SK-N-SH treated with all-trans-retinoic acid at 6 μM for 48 hours (cell line): ENCODE results near the gene CLDN12.
A peak's percentile ranks its signal among the peaks of the same experiment; 100 is the strongest.

Experiments
- ATAC-seq: fragments of 200-7000 bp; cut with Tn5 transposase; 3 replicates; pipeline ENCODE4 v1.9.1; 2020; ENCODE audit warnings: mild to moderate bottlenecking, moderate library complexity
- BACH2 ChIP-seq: fragments of 250-450 bp; sonication (Bioruptor Pico); IDR thresholded peaks from 2 replicates; pipeline ENCODE4 v1.9.0; 2021; ENCODE audit warnings: mild to moderate bottlenecking, borderline replicate concordance
- CSDC2 ChIP-seq: fragments of 250-450 bp; sonication (Bioruptor Pico); IDR thresholded peaks from 2 replicates; pipeline ENCODE4 v1.5.0; 2020; ENCODE audit warnings: mild to moderate bottlenecking, moderate library complexity
- CSRNP3 ChIP-seq: fragments of 250-450 bp; sonication (Bioruptor Pico); IDR thresholded peaks from 2 replicates; pipeline ENCODE4 v1.5.1; 2021; ENCODE audit warnings: mild to moderate bottlenecking, moderate library complexity
- ESRRG ChIP-seq: fragments of 250-450 bp; sonication (Bioruptor Pico); IDR thresholded peaks from 2 replicates; pipeline ENCODE4 v1.6.1; 2021; ENCODE audit warnings: mild to moderate bottlenecking
- GLIS3 ChIP-seq: fragments of 250-450 bp; sonication (Bioruptor Pico); IDR thresholded peaks from 2 replicates; pipeline ENCODE4 v1.5.0; 2020; ENCODE audit warnings: mild to moderate bottlenecking, moderate library complexity
- OSR1 ChIP-seq: fragments of 250-450 bp; sonication (Bioruptor Pico); IDR thresholded peaks from 2 replicates; pipeline ENCODE4 v1.8.0; 2022; ENCODE audit warnings: moderate library complexity, mild to moderate bottlenecking, inconsistent platforms
- PPARA ChIP-seq: fragments of 250-450 bp; sonication (Bioruptor Pico); IDR thresholded peaks from 2 replicates; pipeline ENCODE4 v1.5.0; 2020; ENCODE audit warnings: mild to moderate bottlenecking, borderline replicate concordance
- RARB ChIP-seq: fragments of 250-450 bp; sonication (Bioruptor Pico); IDR thresholded peaks from 2 replicates; pipeline ENCODE4 v1.8.0; 2021; ENCODE audit warnings: mild to moderate bottlenecking, moderate library complexity
- TCF4 ChIP-seq: fragments of 250-450 bp; sonication (Bioruptor Pico); IDR thresholded peaks from 2 replicates; pipeline ENCODE4 v1.8.0; 2021; ENCODE audit warnings: mild to moderate bottlenecking, moderate library complexity, borderline replicate concordance
- TOX ChIP-seq: fragments of 250-450 bp; sonication (Bioruptor Pico); IDR thresholded peaks from 2 replicates; pipeline ENCODE4 v1.8.0; 2021; ENCODE audit warnings: mild to moderate bottlenecking, moderate library complexity, borderline replicate concordance
- TSHZ2 ChIP-seq: fragments of 250-450 bp; sonication (Bioruptor Pico); IDR thresholded peaks from 2 replicates; pipeline ENCODE4 v1.5.0; 2020; ENCODE audit warnings: mild to moderate bottlenecking, moderate library complexity
- ZFP3 ChIP-seq: fragments of 250-450 bp; sonication (Bioruptor Pico); IDR thresholded peaks from 2 replicates; pipeline ENCODE4 v1.5.0; 2020; ENCODE audit warnings: mild to moderate bottlenecking, moderate library complexity
- ZNF565 ChIP-seq: fragments of 450-650 bp; formaldehyde crosslinking; conservative IDR thresholded peaks from 2 replicates; pipeline ENCODE4 v1.5.0; 2020; ENCODE audit warnings: low read depth, mild to moderate bottlenecking, moderate library complexity
- ZNF8 ChIP-seq: fragments of 450-650 bp; formaldehyde crosslinking; IDR thresholded peaks from 2 replicates; pipeline ENCODE4 v1.5.0; 2020; ENCODE audit warnings: mild to moderate bottlenecking, moderate library complexity
- TF ChIP-seq, protein P1 (sequence below): fragments of 250-450 bp; sonication (Bioruptor Pico); IDR thresholded peaks from 2 replicates; pipeline ENCODE4 v1.8.0; 2020; ENCODE audit warnings: mild to moderate bottlenecking, moderate library complexity, borderline replicate concordance

CLDN12 gene

DNA sequence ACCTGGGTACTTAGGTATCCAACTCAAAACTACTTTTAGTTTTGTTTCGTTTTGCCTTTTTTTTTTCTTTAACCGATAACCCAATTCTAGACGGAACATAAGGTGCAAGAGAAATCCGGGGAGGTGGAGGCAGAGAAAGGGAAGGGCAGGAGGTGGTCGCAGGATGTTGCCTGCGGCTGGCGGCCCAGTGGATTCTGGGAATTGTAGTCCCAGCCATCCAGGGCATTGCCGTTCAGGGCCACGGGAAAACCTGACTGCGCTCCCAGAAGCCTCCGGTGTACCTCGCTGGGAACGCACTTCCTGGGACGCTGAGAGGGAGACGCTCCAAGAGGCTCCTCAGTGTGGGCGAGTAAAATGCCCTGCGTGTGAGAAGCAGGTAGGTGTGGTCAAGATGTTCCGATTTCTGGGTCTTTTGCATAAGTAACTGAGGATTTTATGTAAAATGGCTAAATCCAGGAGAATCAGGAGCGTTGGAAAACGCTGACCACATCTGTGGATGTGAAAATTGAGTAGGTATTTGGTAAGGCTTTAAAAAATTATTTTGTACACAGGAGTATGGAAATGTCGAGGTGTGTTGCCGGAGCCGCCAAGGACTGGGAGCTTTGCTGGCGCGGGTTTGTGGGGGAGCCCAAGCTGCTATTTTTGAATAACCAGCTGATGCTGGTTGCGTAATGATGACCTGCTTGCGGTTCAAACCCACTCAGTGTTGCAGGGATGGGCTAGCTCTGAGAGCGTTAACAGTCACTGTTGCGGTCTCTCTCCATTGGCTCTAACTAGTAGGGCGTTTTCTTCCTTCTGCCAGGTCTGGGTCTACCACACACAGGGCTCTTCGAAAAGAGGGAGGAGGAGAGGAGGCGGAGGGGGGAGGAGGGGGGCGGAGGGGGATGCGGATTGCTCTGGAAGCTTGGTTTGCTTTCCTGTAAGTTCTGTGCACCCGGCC lies at the start of gene CLDN12:
Gene CLDN12, plus strand, starts transcription at position 288 of the 940 bp plus-strand sequence. CDS start 9,216 bp downstream, outside the sequence.
- ATAC-seq = peak; percentile 95

DNA sequence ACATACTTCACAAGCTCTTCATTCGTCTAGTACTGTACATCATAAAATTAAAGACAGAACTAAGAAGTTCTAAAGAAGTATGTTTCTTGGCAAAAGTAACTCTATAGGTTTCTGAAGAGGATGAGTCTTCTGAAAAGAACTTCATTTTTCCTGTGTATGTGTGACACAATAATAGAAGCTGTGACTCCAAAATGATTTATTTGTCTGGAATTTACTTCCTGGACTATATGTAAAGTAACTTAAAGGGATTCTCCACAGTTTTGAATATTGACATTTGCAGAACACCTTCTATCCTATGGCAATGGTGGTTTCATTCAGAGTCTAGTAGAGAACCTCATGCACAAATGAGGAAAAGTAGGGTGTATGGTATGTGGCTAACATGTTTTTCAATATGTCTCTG lies 19.8 kb upstream of the CLDN12 start:
- ATAC-seq = peak; percentile 69
- TF ChIP-seq TSHZ2 (CRISPR knock-in tag) (no peak), PPARA (CRISPR knock-in tag) (no peak), TCF4 (CRISPR knock-in tag) (no peak), BACH2 (CRISPR knock-in tag) (no peak), ESRRG (no peak)

More for the DNA sequence above, at the start of gene CLDN12:
- TF ChIP-seq TSHZ2 (CRISPR knock-in tag) (peak; percentile 29; the same call in 1 of the 2 replicates), ZFP3 (CRISPR knock-in tag) (no peak), ESRRG (no peak), RARB (CRISPR knock-in tag) (peak; percentile 38; the same call in 1 of the 2 replicates), TOX (0 out of 2 replicates have a peak, but pooled peaks have one; percentile 55)
- TF ChIP-seq, all 23 proteins: peak for 3

DNA sequence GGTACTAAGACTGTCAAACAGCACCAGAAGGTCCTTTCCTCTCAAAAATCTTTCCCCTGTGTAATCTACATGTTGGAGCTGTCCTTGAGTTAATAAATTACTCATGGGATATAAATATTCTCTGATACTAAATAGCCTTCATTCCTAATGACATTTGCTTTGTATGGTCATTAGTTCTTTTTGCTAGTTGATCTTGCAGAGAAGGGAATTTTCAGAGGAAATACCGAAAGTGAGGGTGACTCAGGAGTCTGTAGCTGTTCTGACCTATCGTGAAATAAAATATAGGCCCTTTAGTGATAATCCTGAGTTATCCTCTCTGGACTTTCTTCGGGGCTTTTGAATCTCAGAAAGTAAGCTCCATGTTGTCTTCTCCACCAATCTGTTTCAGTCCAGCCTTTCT lies 19.4 kb upstream of the CLDN12 start:
- ATAC-seq = peak; percentile 81

GRCh38 chr7:90384433-90384832 lies 18.8 kb upstream of the CLDN12 start:
- ATAC-seq = peak; percentile 38
- TF ChIP-seq, protein P1, sequence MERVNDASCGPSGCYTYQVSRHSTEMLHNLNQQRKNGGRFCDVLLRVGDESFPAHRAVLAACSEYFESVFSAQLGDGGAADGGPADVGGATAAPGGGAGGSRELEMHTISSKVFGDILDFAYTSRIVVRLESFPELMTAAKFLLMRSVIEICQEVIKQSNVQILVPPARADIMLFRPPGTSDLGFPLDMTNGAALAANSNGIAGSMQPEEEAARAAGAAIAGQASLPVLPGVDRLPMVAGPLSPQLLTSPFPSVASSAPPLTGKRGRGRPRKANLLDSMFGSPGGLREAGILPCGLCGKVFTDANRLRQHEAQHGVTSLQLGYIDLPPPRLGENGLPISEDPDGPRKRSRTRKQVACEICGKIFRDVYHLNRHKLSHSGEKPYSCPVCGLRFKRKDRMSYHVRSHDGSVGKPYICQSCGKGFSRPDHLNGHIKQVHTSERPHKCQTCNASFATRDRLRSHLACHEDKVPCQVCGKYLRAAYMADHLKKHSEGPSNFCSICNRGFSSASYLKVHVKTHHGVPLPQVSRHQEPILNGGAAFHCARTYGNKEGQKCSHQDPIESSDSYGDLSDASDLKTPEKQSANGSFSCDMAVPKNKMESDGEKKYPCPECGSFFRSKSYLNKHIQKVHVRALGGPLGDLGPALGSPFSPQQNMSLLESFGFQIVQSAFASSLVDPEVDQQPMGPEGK = no peak
- TF ChIP-seq PPARA (CRISPR knock-in tag) (no peak), CSDC2 (CRISPR knock-in tag) (no peak), ZFP3 (CRISPR knock-in tag) (no peak), TSHZ2 (CRISPR knock-in tag) (no peak), BACH2 (CRISPR knock-in tag) (no peak), ZNF565 (no peak), TCF4 (CRISPR knock-in tag) (no peak), GLIS3 (CRISPR knock-in tag) (no peak), TOX (no peak), OSR1 (CRISPR knock-in tag) (no peak), CSRNP3 (CRISPR knock-in tag) (no peak), ZNF8 (CRISPR knock-in tag) (no peak)
- TF ChIP-seq, all 23 proteins: peak for 0

More for the DNA sequence above, 19.4 kb upstream of the CLDN12 start:
- no peak for TF ChIP-seq BACH2 (CRISPR knock-in tag)
